ENCODE results near the gene DLG2.

The DLG2 gene

DNA sequence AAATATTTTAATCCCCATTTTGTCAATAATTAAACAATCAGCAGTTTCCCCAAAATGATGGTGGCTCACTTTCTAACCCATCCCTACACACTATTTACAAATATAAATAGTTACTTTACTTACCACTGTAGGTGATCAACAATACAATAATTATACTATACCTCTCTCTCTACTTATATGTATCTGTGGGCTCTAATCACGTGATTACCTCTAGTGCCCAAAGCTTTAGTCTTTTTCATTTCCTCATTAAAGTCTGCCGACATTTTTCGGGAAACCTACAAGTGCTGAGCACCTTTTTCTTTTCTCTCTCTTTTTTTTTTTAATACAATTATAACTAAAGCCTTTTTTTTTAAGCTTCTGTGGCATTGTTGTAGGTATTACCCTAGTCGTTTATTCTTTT, 23.9 kb downstream of the DLG2 start:
- H3K4me3 ChIP-seq (ENCODE audit: low read depth, low read length) = no peak overlapping the region
- TF ChIP-seq, protein P1, sequence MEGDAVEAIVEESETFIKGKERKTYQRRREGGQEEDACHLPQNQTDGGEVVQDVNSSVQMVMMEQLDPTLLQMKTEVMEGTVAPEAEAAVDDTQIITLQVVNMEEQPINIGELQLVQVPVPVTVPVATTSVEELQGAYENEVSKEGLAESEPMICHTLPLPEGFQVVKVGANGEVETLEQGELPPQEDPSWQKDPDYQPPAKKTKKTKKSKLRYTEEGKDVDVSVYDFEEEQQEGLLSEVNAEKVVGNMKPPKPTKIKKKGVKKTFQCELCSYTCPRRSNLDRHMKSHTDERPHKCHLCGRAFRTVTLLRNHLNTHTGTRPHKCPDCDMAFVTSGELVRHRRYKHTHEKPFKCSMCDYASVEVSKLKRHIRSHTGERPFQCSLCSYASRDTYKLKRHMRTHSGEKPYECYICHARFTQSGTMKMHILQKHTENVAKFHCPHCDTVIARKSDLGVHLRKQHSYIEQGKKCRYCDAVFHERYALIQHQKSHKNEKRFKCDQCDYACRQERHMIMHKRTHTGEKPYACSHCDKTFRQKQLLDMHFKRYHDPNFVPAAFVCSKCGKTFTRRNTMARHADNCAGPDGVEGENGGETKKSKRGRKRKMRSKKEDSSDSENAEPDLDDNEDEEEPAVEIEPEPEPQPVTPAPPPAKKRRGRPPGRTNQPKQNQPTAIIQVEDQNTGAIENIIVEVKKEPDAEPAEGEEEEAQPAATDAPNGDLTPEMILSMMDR (IDR thresholded peaks at IDR 0.05; ENCODE audit: low read depth, low read length) = no peak
- DNase-seq (ENCODE audit: low read depth, low spot score) = no peak
- in situ Hi-C loops (cut with HindIII; ENCODE audit: low sequenced_read_pairs) = no loop called here

- TF ChIP-seq, protein P1 (IDR thresholded peaks at IDR 0.05; ENCODE audit: low read depth, low read length) = no peak
- in situ Hi-C loops (cut with HindIII; ENCODE audit: low sequenced_read_pairs) = no loop called here
- no peak for DNase-seq (ENCODE audit: low read depth, low spot score)
- no peak overlapping the region for H3K4me3 ChIP-seq (ENCODE audit: low read depth, low read length)
Observed at GRCh38 chr11:85602526-85603213, 24.5 kb downstream of the DLG2 start.

DNA sequence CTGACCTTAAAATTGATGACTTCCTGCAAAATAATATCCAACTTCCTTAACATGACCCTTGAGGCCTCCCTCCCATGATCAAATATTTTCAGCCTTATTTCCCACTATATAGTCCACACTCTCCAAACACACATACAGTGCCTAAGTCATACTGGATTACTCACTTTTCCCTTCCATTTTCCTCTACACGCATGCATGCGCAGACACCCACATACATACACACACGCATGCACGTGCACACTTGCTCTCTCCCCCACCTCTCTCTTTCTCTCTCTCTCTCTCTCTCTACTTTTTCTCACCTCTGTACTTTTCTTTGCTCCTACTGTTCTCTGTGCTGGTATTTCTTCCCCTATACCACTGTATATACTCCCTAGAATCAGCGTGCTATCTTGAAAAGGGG, 28.1 kb downstream of the DLG2 start:
- TF ChIP-seq, protein P1 (IDR thresholded peaks at IDR 0.05; ENCODE audit: low read depth, low read length) = no peak
- no peak overlapping the region for H3K4me3 ChIP-seq (ENCODE audit: low read depth, low read length)
- DNase-seq (ENCODE audit: low read depth, low spot score) = no peak
- in situ Hi-C loops (cut with HindIII; ENCODE audit: low sequenced_read_pairs) = no loop called here

DNA sequence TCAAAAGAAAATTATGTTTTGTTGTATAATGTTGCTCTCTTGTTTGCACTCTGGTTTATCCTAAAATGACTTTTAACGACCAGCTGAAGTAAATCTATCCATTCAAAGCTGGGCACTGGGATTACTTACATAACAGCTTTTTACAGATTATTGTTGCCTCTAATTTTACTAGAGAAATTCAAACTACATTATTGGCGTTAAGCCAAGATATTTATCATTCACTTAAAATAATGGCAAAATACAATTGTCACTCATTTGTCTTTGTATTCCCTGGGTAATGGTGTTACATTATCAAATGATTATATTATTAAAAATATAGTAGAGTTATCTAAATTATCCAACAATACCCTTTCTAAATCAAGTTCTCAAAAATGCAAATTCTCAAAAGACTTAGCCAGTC, 30.3 kb downstream of the DLG2 start:
- H3K4me3 ChIP-seq (ENCODE audit: low read depth, low read length) = no peak overlapping the region
- in situ Hi-C loops (cut with HindIII; ENCODE audit: low sequenced_read_pairs) = no loop called here
- TF ChIP-seq, protein P1 (IDR thresholded peaks at IDR 0.05; ENCODE audit: low read depth, low read length) = no peak
- DNase-seq (ENCODE audit: low read depth, low spot score) = no peak

DNA sequence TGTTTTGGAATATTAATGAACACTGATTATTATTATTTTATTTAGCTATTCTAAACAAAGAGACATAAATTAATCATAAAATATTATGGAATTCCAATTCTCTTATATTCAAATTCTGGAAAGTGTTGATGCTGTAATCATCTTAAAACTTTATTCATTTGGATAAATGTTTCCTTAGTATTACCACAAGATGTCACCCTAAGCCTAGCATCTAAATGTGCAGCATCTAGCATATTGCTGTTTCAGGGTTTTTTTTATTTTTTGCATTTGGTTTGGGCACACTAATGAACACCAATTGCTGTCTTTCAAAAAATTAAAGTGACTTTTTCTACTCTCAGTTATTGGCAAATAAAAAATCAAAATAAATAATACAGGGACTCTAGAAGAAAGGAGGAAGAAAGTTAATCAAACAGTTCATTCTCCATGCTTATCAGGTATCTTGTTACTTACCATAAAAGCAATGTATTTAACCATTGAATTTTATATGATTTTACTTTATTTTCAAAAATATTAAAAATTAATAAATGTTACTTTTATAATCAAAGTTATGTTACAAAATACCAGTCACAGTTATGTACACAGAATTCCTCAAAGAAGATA, 31.8 kb downstream of the DLG2 start:
- peak; percentile 51 for DNase-seq (ENCODE audit: low read depth, low spot score)
- in situ Hi-C loops (cut with HindIII; ENCODE audit: low sequenced_read_pairs) = no loop called here
- TF ChIP-seq, protein P1 (IDR thresholded peaks at IDR 0.05; ENCODE audit: low read depth, low read length) = peak; percentile 49
- no peak overlapping the region for H3K4me3 ChIP-seq (ENCODE audit: low read depth, low read length)

DNA sequence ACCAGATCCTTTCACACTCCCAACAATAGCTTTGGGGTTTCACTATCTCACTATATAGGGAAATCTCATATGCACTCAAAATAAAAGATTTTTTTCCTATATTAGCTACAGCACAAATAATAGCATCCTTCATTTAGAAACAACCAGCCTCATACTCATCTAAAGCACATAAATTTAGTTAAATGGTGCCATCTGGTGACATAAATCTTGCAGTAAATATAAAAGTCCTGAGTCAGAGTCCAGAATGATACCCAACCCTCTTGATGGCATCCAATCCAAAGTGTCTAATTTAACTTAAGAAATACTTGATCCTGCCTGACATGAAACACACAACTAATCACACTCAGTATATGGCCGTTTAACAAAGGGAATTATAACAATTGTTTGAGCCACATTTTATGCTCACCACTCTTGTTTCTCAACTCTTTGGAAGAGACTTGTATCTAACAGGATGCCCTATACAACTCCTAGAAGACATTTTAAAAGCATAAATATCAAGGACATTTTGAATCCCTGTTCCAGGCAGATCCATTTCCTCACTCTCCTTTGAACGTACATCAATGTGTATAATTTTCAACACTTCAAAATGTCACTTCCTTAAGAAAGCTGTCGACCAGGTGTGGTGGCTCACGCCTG, 36.2 kb downstream of the DLG2 start:
- in situ Hi-C loops (cut with HindIII; ENCODE audit: low sequenced_read_pairs) = no loop called here
- TF ChIP-seq, protein P1 (IDR thresholded peaks at IDR 0.05; ENCODE audit: low read depth, low read length) = peak; percentile 11
- H3K4me3 ChIP-seq (ENCODE audit: low read depth, low read length) = no peak overlapping the region
- DNase-seq (ENCODE audit: low read depth, low spot score) = peak; percentile 31

All from astrocyte of the spinal cord (primary cell).